HepG2 (cell line): ENCODE results near the gene MAPK14. TPM values are rescaled to one million over a fixed set of nuclear protein-coding genes. Genes with fewer than 3 reads are reported as not detected.
A peak's percentile ranks its signal among the peaks of the same experiment; 100 is the strongest.

Experiments used
- ATAC-seq: fragments of 200-7000 bp; cut with Tn5 transposase; 3 replicates; pipeline ENCODE4 v1.9.1; 2020; ENCODE audit warnings: mild to moderate bottlenecking, moderate library complexity
- BruUV-seq: library from RNA; stranded (reverse); fragments of 400-500 nt; replicated peaks from 2 replicates; lab custom pipeline; 2021; lab: Mats Ljungman, UMichigan
- CTCF ChIA-PET: fragments of 300-600 bp; formaldehyde crosslinking; extraction: SDS; loops from one replicate; lab custom pipeline; 2021; ENCODE audit warnings: low total read pairs, inconsistent platforms, low intra/inter-chr PET ratio; lab: Yijun Ruan, JAX
- POLR2A ChIA-PET: fragments of 350-600 bp; sonication (Branson Sonifier 250); formaldehyde crosslinking; loops from one replicate; lab custom pipeline; 2020; ENCODE audit warnings: antibody characterized with exemption, inconsistent platforms; lab: Yijun Ruan, JAX
- DNase-seq: peaks from one replicate; pipeline ENCODE4 v3.0.0-alpha.2; 2015; ENCODE audit warnings: low spot score
- FAIRE-seq: peaks from 3 replicates; lab custom pipeline; 2011; peaks lifted over from hg19 to GRCh38; lab: Jason Lieb, UNC
- H2AFZ ChIP-seq: one replicate; pipeline ENCODE4 v1.6.1; 2011; ENCODE audit warnings: low read length, inconsistent platforms
- H3K27ac ChIP-seq: fragments of 300-600 bp; 3 replicates; pipeline ENCODE4 v1.8.0; 2011; ENCODE audit warnings: mixed run types, mild to moderate bottlenecking, mixed read lengths, low read length, inconsistent platforms; ENCODE audit not compliant: insufficient read depth; ENCODE audit errors: extremely low read length
- H3K27me3 ChIP-seq, 2 experiments: fragments of 200-600 bp in 1 of 2; 2 replicates in 1 of 2; 3 replicates in 1 of 2; pipeline versions ENCODE4 v1.6.0 to v1.8.0; 2011; ENCODE audit warnings: low read length in 2 of 2, mild to moderate bottlenecking in 2 of 2, moderate library complexity in 2 of 2, inconsistent platforms in 1 of 2; ENCODE audit not compliant: insufficient read depth in 2 of 2, control insufficient read depth in 1 of 2
- H3K36me3 ChIP-seq, 2 experiments: fragments of 200-600 bp in 1 of 2; replicated peaks in 1 of 2; 2 replicates in 1 of 2; 3 replicates in 1 of 2; pipeline versions ENCODE4 v1.5.1 to v1.8.0; 2011; ENCODE audit warnings: low read length in 2 of 2, inconsistent platforms in 1 of 2; ENCODE audit not compliant: insufficient read depth in 2 of 2, control insufficient read depth in 1 of 2
- H3K4me1 ChIP-seq: 2 replicates; pipeline ENCODE4 v1.5.1; 2012; ENCODE audit warnings: low read length, inconsistent platforms; ENCODE audit not compliant: insufficient read depth
- H3K4me2 ChIP-seq: 2 replicates; pipeline ENCODE4 v1.6.0; 2011; ENCODE audit warnings: low read depth, low read length, inconsistent platforms
- H3K4me3 ChIP-seq, 3 experiments: fragments of 200-600 bp in 1 of 3; sonication (generic), shearing (Covaris generic) in 1 of 3; replicated peaks in 1 of 3; 2 replicates each; pipeline ENCODE4 v1.5.1; 2011 to 2016; ENCODE audit warnings: low read length in 3 of 3, inconsistent platforms in 2 of 3, low read depth in 2 of 3, mild to moderate bottlenecking in 2 of 3, control low read depth in 1 of 3, mixed read lengths in 1 of 3; ENCODE audit not compliant: insufficient read depth in 1 of 3
- H3K79me2 ChIP-seq: one replicate; pipeline ENCODE4 v1.6.1; 2011; ENCODE audit warnings: low read length, inconsistent platforms; ENCODE audit not compliant: insufficient read depth
- H3K9ac ChIP-seq: 2 replicates; pipeline ENCODE4 v1.6.0; 2011; ENCODE audit warnings: mild to moderate bottlenecking, low read depth, low read length, inconsistent platforms; ENCODE audit not compliant: insufficient read depth
- H3K9me3 ChIP-seq: 2 replicates; pipeline ENCODE4 v1.5.1; 2012; ENCODE audit warnings: mild to moderate bottlenecking, low read length
- H4K20me1 ChIP-seq: 2 replicates; pipeline ENCODE4 v1.6.0; 2011; ENCODE audit warnings: inconsistent platforms, mild to moderate bottlenecking, low read length, moderate library complexity; ENCODE audit not compliant: insufficient read depth
- CC2D1A ChIP-seq: sonication (generic); formaldehyde crosslinking; IDR thresholded peaks from 2 replicates; pipeline ENCODE4 v1.8.1; 2023; ENCODE audit warnings: mild to moderate bottlenecking, missing genetic modification reagents
- FOXP4 ChIP-seq: sonication (generic); formaldehyde crosslinking; IDR thresholded peaks from 2 replicates; pipeline ENCODE4 v1.4.0; 2020; ENCODE audit warnings: missing genetic modification reagents
- HNF4A ChIP-seq: sonication (generic); formaldehyde crosslinking; IDR thresholded peaks from 2 replicates; pipeline ENCODE4 v1.4.0; 2020; ENCODE audit warnings: missing genetic modification reagents
- MTA3 ChIP-seq: sonication (generic); formaldehyde crosslinking; IDR thresholded peaks from 2 replicates; pipeline ENCODE4 v1.4.0; 2020; ENCODE audit warnings: missing genetic modification reagents
- MXD1 ChIP-seq: sonication (generic); formaldehyde crosslinking; IDR thresholded peaks from 2 replicates; pipeline ENCODE4 v1.4.0; 2020; ENCODE audit warnings: mild to moderate bottlenecking, missing genetic modification reagents
- STAT6 ChIP-seq: sonication (generic); formaldehyde crosslinking; IDR thresholded peaks from 2 replicates; pipeline ENCODE4 v1.4.0; 2020; ENCODE audit warnings: missing genetic modification reagents, mild to moderate bottlenecking, borderline replicate concordance
- ZNF292 ChIP-seq: sonication (generic); formaldehyde crosslinking; IDR thresholded peaks from 2 replicates; pipeline ENCODE4 v1.8.1; 2022; ENCODE audit warnings: mild to moderate bottlenecking, low read depth, missing genetic modification reagents, borderline replicate concordance
- ZNF326 ChIP-seq: sonication (generic); formaldehyde crosslinking; IDR thresholded peaks from 2 replicates; pipeline ENCODE4 v1.4.0; 2020; ENCODE audit warnings: missing genetic modification reagents, borderline replicate concordance
- ZNF790 ChIP-seq: sonication (generic); formaldehyde crosslinking; IDR thresholded peaks from 2 replicates; pipeline ENCODE4 v1.8.0; 2022; ENCODE audit warnings: missing genetic modification reagents, mild to moderate bottlenecking, borderline replicate concordance
- ZSCAN9 ChIP-seq: IDR thresholded peaks from 2 replicates; pipeline ENCODE4 v1.6.1; 2016; ENCODE audit warnings: borderline replicate concordance
- WGBS: methylation state at CpG from one replicate; pipeline ENCODE4 v1.1.6; 2017; ENCODE audit warnings: low lambda C conversion rate; 5-methylcytosine and 5-hydroxymethylcytosine counted together
- in situ Hi-C: cut with HindIII; loops from 2 replicates; pipeline ENCODE4 v1.10.0; 2017; ENCODE audit warnings: low pct_unique_long_range_greater_than_20kb; ENCODE audit not compliant: extremely low pct_ligation_motif_present
- intact Hi-C: fragments of 100-400 bp; cut with micrococcal nuclease; formaldehyde crosslinking; loops from one replicate; pipeline ENCODE4 v1.10.0; 2022; ENCODE audit not compliant: unreplicated experiment
- polyA plus RNA-seq, 8 experiments: library from polyadenylated mRNA; depleted of rRNA in 3 of 8; stranded (reverse) in 7 of 8; unstranded in 1 of 8; fragments of >200 nt; fragmentation: Illumina TruSeq in 4 of 8; extraction: Trizol in 4 of 8; gene quantifications; 2 replicates each; pipeline versions ENCODE4 v1.2.1 to v1.2.3, GENCODE V29; 2011 to 2016; ENCODE audit warnings: low read depth in 4 of 8, missing spikeins in 1 of 8, mixed read lengths in 1 of 8; ENCODE audit not compliant: insufficient read depth in 1 of 8
- total RNA-seq, 5 experiments: library from RNA; depleted of rRNA; stranded (reverse); fragments of >200 nt; fragmentation: Illumina TruSeq; extraction: Trizol; gene quantifications; 2 replicates each; pipeline ENCODE4 v1.2.3, GENCODE V29; 2016; ENCODE audit warnings: low read depth in 1 of 5
- TF ChIP-seq, protein P1 (sequence below): sonication (generic); formaldehyde crosslinking; IDR thresholded peaks from 2 replicates; pipeline ENCODE4 v1.4.0; 2020; ENCODE audit warnings: missing genetic modification reagents, borderline replicate concordance
- TF ChIP-seq, protein P2 (sequence below): sonication (generic); formaldehyde crosslinking; IDR thresholded peaks from 2 replicates; pipeline ENCODE4 v1.9.0; 2021; ENCODE audit warnings: missing genetic modification reagents, borderline replicate concordance

Gene MAPK14
- total and polyA plus RNA-seq, 2 of the 13 experiments (the other 11 are each of a cell fraction or from before 2014, with no cell fraction given) = 66.3 to 67.3 TPM

GRCh38 chr6:36127462-36128016 is 99.9 kb downstream of the MAPK14 start:
- Histone ChIP-seq H3K36me3 (0 out of 5 replicates have a peak, but pooled peaks cover 0 to 3% of the 10 kb centered on the region in 2 experiments), H3K9ac (peak overlapping the region; percentile 46), H3K79me2 (no peaks in the 10 kb centered on the region), H3K4me1 (peaks cover 69% of the 10 kb centered on the region), H3K9me3 (no peaks in the 10 kb centered on the region), H3K27ac (no peak overlapping the region), H3K27me3 (no peaks in the 10 kb centered on the region), H3K4me3 (peak overlapping the region in 2 of 3 experiments; percentile 42 to 54; a peak in 4 of 6 replicates), H3K4me2 (peak overlapping the region; percentile 68), H4K20me1 (no peaks in the 10 kb centered on the region), H2AFZ (no peak overlapping the region)
- BruUV-seq = no TSS peak
- in situ Hi-C loops = loop anchor here (5.0 kb wide), 1 partner anchor 235 kb away; no protein-coding TSS in a partner anchor
- POLR2A ChIA-PET = interaction anchor here (0.9 to 2.1 kb wide), 7 partner anchors 12 to 233 kb away, joined by 3 to 22 read pairs (median 6); partner anchors contain the start of gene BRPF3
- WGBS = 7% methylated on average over 8 of the region's 8 CpGs
- CTCF ChIA-PET = no interaction called here
- peak; percentile 48 for ATAC-seq
- FAIRE-seq = no peak
- intact Hi-C loops = no loop called here
- peak; percentile 77 for DNase-seq
- TF ChIP-seq CC2D1A (peak; percentile 21; the same call in 1 of the 2 replicates), STAT6 (CRISPR knock-in tag) (no peak), ZNF790 (CRISPR knock-in tag) (no peak), ZSCAN9 (no peak), FOXP4 (CRISPR knock-in tag) (no peak), MXD1 (CRISPR knock-in tag) (no peak), ZNF292 (CRISPR knock-in tag) (peak; percentile 53; the same call in 1 of the 2 replicates), ZNF326 (CRISPR knock-in tag) (no peak), MTA3 (CRISPR knock-in tag) (no peak), HNF4A (CRISPR knock-in tag) (0 out of 2 replicates have a peak, but pooled peaks have one; percentile 11)
- TF ChIP-seq, protein P1, sequence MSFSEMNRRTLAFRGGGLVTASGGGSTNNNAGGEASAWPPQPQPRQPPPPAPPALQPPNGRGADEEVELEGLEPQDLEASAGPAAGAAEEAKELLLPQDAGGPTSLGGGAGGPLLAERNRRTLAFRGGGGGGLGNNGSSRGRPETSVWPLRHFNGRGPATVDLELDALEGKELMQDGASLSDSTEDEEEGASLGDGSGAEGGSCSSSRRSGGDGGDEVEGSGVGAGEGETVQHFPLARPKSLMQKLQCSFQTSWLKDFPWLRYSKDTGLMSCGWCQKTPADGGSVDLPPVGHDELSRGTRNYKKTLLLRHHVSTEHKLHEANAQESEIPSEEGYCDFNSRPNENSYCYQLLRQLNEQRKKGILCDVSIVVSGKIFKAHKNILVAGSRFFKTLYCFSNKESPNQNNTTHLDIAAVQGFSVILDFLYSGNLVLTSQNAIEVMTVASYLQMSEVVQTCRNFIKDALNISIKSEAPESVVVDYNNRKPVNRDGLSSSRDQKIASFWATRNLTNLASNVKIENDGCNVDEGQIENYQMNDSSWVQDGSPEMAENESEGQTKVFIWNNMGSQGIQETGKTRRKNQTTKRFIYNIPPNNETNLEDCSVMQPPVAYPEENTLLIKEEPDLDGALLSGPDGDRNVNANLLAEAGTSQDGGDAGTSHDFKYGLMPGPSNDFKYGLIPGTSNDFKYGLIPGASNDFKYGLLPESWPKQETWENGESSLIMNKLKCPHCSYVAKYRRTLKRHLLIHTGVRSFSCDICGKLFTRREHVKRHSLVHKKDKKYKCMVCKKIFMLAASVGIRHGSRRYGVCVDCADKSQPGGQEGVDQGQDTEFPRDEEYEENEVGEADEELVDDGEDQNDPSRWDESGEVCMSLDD (CRISPR knock-in tag) = no peak; the same call in 1 of the 2 replicates
- TF ChIP-seq, protein P2, sequence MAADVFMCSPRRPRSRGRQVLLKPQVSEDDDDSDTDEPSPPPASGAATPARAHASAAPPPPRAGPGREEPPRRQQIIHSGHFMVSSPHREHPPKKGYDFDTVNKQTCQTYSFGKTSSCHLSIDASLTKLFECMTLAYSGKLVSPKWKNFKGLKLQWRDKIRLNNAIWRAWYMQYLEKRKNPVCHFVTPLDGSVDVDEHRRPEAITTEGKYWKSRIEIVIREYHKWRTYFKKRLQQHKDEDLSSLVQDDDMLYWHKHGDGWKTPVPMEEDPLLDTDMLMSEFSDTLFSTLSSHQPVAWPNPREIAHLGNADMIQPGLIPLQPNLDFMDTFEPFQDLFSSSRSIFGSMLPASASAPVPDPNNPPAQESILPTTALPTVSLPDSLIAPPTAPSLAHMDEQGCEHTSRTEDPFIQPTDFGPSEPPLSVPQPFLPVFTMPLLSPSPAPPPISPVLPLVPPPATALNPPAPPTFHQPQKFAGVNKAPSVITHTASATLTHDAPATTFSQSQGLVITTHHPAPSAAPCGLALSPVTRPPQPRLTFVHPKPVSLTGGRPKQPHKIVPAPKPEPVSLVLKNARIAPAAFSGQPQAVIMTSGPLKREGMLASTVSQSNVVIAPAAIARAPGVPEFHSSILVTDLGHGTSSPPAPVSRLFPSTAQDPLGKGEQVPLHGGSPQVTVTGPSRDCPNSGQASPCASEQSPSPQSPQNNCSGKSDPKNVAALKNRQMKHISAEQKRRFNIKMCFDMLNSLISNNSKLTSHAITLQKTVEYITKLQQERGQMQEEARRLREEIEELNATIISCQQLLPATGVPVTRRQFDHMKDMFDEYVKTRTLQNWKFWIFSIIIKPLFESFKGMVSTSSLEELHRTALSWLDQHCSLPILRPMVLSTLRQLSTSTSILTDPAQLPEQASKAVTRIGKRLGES = no peak
